Dermis blood vessel endothelial cell (primary cell): ENCODE results near the gene ATAD3B. TPM values are rescaled to one million over a fixed set of nuclear protein-coding genes. Genes with fewer than 3 reads are reported as not detected.
"Not testable (repeated sequence)": the region's sequence is repeated elsewhere in the genome, so short reads cannot be mapped to it uniquely, and the experiment has no call there.

ENCODE experiments used
- DNase-seq: peaks from one replicate; pipeline ENCODE4 v3.0.0; 2010
- total RNA-seq: library from RNA; depleted of rRNA; stranded (reverse); fragments of >200 nt; gene quantifications from 2 replicates; pipeline ENCODE4 v1.2.3, GENCODE V29; 2014

ATAD3B gene
- total RNA-seq, 1 donor from 2014 or later: 15.0 TPM

- DNase-seq: peak; percentile 31
Measured at GRCh38 chr1:1434131-1434823, 37.3 kb upstream of the ATAD3B start.

DNA sequence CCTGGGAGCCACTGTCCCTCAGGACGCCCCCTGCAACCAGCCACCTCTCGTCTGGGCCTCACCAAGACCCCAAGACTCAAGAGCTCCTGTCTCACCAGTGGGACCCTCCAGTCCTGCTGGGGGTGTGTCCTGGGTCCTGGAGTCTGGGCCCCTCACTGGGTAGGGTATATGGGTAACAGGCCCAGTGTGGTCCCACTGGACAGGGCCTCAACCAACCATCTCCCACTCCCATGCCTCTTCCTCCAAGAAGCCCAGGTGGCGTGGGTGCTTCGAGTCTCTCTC lies 36.8 kb upstream of the ATAD3B start:
- DNase-seq: no peak

GRCh38 chr1:1435106-1435903 lies 36.3 kb upstream of the ATAD3B start, which contains the start of gene VWA1:
VWA1 (plus strand) TSS chr1:1435690; CDS start chr1:1435749, 59 bp downstream.
- DNase-seq: peak; percentile 71

- DNase-seq: no peak
Measured at GRCh38 chr1:1435911-1436629, 35.5 kb upstream of the ATAD3B start.

GRCh38 chr1:1436630-1437032 lies 34.9 kb upstream of the ATAD3B start:
- DNase-seq: no peak

DNA sequence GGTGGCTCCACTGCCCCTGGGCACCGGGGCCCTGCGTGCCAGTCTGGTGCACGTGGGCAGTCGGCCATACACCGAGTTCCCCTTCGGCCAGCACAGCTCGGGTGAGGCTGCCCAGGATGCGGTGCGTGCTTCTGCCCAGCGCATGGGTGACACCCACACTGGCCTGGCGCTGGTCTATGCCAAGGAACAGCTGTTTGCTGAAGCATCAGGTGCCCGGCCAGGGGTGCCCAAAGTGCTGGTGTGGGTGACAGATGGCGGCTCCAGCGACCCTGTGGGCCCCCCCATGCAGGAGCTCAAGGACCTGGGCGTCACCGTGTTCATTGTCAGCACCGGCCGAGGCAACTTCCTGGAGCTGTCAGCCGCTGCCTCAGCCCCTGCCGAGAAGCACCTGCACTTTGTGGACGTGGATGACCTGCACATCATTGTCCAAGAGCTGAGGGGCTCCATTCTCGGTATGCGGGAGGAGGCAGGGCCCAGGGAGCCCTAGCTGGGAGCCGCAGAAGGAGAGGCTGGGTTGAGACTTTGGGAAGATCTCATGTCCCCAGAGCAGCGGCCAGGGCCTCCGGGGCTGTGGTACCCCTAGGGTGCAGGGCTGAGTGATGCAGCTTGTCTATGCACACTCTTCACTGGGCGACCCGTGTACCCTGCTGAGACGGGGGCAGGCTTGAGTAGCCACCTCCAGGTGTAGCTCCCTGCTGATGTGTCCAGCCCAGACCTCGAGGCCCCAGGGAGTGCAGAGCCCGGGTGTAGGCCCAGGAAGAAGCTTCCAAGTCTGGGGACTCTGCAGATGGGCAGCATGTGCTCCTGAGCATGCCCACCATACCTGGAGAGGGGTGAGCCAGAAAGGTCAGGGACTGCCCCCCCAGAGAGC lies 34.3 kb upstream of the ATAD3B start:
- no peak for DNase-seq

GRCh38 chr1:1437904-1438376 lies 33.6 kb upstream of the ATAD3B start:
- DNase-seq: no peak

DNA sequence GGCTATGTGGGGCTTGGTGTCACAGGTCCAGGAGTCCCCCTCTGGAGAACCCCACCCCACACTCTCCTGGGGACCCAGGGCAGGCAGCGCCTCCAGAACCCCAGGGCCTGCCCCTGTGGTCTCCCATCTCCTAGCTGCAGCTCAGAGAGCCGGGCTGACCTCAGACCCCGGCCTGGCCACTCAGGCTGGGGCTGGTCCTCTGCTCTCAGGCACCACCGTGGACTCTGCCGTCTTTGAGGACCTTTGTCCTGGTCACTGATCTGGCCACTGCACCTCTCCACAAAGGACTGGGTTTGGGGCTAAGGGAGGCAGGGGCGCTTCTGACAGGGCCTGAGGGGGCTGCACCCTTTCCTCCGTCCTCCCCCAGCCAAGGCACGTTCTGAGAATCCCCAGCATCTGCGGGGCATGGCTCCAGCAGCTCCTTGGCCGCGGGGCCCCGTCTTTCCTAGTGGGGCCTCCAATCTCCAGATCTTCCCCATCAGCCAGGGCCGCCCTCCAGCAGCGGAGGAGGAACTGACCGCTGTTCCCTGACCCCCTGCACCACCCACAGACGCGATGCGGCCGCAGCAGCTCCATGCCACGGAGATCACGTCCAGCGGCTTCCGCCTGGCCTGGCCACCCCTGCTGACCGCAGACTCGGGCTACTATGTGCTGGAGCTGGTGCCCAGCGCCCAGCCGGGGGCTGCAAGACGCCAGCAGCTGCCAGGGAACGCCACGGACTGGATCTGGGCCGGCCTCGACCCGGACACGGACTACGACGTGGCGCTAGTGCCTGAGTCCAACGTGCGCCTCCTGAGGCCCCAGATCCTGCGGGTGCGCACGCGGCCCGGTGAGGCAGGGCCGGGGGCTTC lies 32.8 kb upstream of the ATAD3B start:
- DNase-seq: no peak

DNA sequence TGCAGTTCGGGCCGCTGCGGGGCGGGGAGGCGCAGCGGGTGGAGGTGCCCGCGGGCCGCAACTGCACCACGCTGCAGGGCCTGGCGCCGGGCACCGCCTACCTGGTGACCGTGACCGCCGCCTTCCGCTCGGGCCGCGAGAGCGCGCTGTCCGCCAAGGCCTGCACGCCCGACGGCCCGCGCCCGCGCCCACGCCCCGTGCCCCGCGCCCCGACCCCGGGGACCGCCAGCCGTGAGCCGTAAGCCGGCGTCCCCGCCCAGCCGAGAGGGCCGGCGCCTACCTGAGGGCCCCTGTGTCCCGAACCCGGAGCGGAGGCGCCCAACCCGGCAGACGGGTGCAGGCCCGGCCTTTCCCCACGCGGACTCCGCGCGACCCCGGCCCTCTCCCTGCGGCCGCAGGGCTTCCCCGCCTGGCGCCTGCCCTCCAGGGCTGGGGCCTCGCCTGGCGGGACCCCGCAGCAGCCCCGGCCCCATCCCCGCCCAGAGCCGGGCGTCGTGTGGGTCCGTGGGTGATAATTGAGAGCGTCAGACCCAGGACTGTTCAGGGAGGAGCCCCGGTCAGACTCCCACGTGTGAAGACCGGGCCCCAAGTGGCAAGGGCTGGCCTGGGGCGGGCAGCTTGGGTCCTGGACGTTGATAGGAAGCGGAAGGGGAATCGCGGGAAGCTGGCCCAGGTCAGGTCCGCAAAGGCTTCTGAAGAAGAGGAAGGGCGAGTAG lies 31.9 kb upstream of the ATAD3B start:
- DNase-seq: no peak

- DNase-seq: no peak
Measured at GRCh38 chr1:1440262-1441001, 31.1 kb upstream of the ATAD3B start.

DNA sequence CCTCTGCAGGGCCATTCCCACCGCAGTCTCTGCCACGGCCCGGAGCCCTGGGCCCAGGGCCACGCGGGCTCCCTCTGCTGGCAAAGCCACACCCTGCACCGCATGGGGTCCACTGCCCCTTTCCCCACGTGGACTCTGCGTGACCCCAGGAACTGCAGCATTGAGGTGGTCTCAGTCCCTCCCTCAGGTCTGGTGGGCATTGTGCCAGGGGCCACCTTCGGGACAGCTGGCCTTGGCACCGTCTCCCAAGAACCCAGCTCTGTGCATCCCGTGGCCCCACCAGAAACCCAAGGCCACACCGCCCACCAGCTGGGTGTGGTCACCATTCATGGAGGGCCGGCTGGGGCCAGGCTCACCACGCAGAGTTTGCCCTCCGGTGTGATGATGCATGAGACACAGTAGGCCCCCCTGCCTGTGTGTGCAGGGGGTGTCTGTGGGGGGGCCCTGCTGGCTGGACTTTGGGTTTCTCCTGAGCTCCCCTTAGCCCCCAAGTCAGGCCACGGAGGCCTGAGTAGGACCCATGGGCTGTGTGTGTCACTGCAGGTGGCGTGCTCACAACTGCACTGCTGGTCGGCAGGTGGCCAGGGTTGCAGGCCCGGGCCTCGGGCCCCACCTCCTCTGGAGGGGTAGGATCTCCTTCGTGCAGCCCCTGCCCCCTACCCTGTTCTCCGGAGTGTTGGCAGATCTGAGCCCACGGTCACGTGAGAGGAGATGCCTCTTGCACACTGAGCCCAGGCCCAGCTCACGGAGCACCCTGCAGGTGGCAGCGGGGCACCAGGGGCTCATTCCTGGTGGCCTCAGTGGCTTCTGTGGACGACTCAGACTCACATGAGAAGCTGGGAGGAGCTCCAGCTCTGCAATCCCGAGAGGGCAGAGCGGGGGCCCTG lies 30.3 kb upstream of the ATAD3B start:
- DNase-seq: peak; percentile 70

GRCh38 chr1:1442069-1442770 lies 29.3 kb upstream of the ATAD3B start:
- no peak for DNase-seq

GRCh38 chr1:1446631-1447030 lies 24.9 kb upstream of the ATAD3B start:
- not testable (repeated sequence) for DNase-seq

- DNase-seq: no peak
Measured at GRCh38 chr1:1449099-1449739, 22.3 kb upstream of the ATAD3B start, which contains the start of gene ATAD3C. ATAD3C (plus strand) TSS chr1:1449689; CDS start chr1:1450684, 995 bp downstream.

- not testable (repeated sequence) for DNase-seq
Measured at GRCh38 chr1:1450616-1451015, 20.9 kb upstream of the ATAD3B start.

- DNase-seq: no peak
Measured at GRCh38 chr1:1451696-1452364, 19.7 kb upstream of the ATAD3B start.

GRCh38 chr1:1452365-1452739 lies 19.2 kb upstream of the ATAD3B start:
- DNase-seq: not testable (repeated sequence)
